Liver (tissue), 3 donors: ENCODE data around the gene STARD3NL.

Source experiments
- ATF3 ChIP-seq: IDR thresholded peaks from 2 replicates; pipeline ENCODE4 v1.6.1; 2016; ENCODE audit warnings: antibody characterized with exemption
- GABPA ChIP-seq, 2 donors: IDR thresholded peaks in 1 of 2; conservative IDR thresholded peaks in 1 of 2; 2 replicates each; pipeline ENCODE4 v1.6.1; 2016; ENCODE audit warnings: antibody characterized with exemption in 2 of 2, mild to moderate bottlenecking in 1 of 2, moderate library complexity in 1 of 2
- MAX ChIP-seq: IDR thresholded peaks from 2 replicates; pipeline ENCODE4 v1.6.1; 2016; ENCODE audit warnings: antibody characterized with exemption
- NR2F2 ChIP-seq: IDR thresholded peaks from 2 replicates; pipeline ENCODE4 v1.6.1; 2016; ENCODE audit warnings: antibody characterized with exemption
- RXRA ChIP-seq, 2 donors: IDR thresholded peaks; 2 replicates each; pipeline ENCODE4 v1.6.1; 2017 to 2018; ENCODE audit warnings: antibody characterized with exemption in 2 of 2, mild to moderate bottlenecking in 1 of 2
- TAF1 ChIP-seq: conservative IDR thresholded peaks from 2 replicates; pipeline ENCODE4 v1.6.1; 2016; ENCODE audit warnings: antibody characterized with exemption, mild to moderate bottlenecking
- TF ChIP-seq, protein P1 (sequence below): fragments of 150-350 bp; IDR thresholded peaks from 2 replicates; pipeline ENCODE4 v1.5.1; 2017; ENCODE audit warnings: improper control_type of control experiment, low read depth, low read length; ENCODE audit not compliant: missing input control
- TF ChIP-seq, protein P2 (sequence below): IDR thresholded peaks from 2 replicates; pipeline ENCODE4 v1.6.1; 2016; ENCODE audit warnings: antibody characterized with exemption
- donor health status: healthy.
- donor health status: healthy.

DNA sequence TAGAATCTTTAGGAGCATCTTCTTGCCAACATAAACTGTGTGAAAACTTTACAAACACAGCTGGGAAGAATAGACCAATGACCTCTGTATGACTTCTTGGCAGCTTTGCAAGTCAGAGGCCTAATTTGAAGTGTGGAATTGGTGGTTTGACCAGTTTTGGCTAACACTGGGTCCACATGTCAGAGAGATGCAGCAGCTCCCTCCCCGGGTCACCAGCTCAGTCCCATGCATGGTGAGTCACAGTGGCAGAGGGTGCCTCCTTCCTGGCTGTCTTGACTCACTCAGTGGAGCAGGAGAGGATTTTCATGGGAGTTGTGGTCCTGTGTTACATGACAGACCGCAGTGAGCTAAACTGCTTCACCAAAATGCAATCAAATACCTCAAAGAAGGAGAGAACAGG is 8.2 kb upstream of the STARD3NL start:
- TF ChIP-seq, protein P1, sequence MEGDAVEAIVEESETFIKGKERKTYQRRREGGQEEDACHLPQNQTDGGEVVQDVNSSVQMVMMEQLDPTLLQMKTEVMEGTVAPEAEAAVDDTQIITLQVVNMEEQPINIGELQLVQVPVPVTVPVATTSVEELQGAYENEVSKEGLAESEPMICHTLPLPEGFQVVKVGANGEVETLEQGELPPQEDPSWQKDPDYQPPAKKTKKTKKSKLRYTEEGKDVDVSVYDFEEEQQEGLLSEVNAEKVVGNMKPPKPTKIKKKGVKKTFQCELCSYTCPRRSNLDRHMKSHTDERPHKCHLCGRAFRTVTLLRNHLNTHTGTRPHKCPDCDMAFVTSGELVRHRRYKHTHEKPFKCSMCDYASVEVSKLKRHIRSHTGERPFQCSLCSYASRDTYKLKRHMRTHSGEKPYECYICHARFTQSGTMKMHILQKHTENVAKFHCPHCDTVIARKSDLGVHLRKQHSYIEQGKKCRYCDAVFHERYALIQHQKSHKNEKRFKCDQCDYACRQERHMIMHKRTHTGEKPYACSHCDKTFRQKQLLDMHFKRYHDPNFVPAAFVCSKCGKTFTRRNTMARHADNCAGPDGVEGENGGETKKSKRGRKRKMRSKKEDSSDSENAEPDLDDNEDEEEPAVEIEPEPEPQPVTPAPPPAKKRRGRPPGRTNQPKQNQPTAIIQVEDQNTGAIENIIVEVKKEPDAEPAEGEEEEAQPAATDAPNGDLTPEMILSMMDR, result no peak
- no peak for TF ChIP-seq TAF1
- no peak for TF ChIP-seq NR2F2
- no peak for TF ChIP-seq MAX
- TF ChIP-seq, protein P2, sequence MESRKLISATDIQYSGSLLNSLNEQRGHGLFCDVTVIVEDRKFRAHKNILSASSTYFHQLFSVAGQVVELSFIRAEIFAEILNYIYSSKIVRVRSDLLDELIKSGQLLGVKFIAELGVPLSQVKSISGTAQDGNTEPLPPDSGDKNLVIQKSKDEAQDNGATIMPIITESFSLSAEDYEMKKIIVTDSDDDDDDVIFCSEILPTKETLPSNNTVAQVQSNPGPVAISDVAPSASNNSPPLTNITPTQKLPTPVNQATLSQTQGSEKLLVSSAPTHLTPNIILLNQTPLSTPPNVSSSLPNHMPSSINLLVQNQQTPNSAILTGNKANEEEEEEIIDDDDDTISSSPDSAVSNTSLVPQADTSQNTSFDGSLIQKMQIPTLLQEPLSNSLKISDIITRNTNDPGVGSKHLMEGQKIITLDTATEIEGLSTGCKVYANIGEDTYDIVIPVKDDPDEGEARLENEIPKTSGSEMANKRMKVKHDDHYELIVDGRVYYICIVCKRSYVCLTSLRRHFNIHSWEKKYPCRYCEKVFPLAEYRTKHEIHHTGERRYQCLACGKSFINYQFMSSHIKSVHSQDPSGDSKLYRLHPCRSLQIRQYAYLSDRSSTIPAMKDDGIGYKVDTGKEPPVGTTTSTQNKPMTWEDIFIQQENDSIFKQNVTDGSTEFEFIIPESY, result no peak
- no peak for TF ChIP-seq ATF3
- no peak for TF ChIP-seq GABPA (IDR thresholded peaks at IDR 0.05 in 1 of 2, conservative IDR thresholded peaks at IDR 0.05 in 1 of 2)
- TF ChIP-seq RXRA (IDR thresholded peaks at IDR 0.05), result no peak
